Eye (tissue), 1 donor: ENCODE measurements around the gene ASTN2.

Experiments used
- DNase-seq: peaks from one replicate; pipeline ENCODE4 v3.0.0-alpha.2; 2015

ASTN2 gene

DNA sequence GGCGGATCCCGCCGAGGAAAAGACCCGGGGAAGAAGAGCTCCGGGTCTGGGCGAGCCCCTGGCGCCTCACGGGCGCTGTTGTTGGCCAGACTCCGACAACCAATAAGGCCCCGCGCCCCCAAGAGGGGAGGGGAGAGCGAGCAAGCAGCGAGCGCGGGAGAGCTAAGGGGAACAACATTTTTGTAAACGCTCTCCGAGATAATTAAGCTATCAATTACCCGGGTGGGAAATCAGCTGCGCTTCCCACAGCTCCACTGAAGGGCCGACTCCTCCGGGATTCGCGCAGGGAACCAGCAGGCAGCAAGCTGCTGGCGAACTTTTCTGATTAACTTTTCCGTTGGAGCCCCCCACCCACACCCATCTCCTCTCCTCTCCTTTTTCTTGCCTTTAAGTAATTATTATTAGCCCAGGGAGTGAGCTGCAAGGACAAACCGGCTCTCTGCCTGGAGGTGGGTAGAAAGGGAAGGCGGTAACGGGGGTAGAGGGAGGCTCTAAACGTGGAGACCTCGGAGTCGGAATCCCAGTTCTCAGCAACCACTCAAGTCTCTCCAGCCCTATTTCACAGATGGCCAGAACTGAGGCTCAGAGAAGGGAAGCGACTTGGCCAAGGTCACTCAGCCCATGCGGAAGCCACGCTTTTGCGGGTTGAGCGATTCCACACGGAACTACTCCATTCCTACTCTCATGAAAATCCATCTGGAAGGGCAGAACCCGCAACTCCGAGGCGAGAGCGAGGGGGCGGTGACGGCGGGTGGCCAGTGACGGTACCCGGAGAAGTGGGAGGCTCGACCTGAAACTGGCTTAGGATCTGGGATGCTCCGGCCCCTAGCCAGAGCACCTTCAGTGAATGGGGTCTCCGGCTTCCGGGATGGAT lies 1.3 kb downstream of the ASTN2 start:
- DNase-seq, result peak; percentile 78

DNA sequence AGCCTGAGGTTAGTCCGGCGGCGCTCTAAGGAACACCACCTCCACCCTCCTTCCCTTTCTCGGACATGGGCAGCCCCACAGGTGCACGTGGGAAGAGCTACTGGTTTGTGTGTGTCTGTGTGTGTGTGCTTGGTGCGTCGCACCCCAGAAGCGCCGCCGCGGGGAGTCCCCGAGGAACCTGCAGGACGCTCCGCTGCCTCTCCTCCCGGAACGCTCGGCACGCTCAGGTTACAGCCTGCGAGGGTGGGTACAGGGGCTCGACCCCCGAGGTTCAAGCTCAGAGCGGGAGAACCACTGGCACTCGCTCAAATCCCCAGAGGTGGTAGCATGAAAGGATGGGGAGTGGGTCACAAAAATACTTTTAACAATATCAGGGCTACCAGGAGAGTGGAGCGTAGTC lies 2.0 kb downstream of the ASTN2 start:
- peak; percentile 36 for DNase-seq

DNA sequence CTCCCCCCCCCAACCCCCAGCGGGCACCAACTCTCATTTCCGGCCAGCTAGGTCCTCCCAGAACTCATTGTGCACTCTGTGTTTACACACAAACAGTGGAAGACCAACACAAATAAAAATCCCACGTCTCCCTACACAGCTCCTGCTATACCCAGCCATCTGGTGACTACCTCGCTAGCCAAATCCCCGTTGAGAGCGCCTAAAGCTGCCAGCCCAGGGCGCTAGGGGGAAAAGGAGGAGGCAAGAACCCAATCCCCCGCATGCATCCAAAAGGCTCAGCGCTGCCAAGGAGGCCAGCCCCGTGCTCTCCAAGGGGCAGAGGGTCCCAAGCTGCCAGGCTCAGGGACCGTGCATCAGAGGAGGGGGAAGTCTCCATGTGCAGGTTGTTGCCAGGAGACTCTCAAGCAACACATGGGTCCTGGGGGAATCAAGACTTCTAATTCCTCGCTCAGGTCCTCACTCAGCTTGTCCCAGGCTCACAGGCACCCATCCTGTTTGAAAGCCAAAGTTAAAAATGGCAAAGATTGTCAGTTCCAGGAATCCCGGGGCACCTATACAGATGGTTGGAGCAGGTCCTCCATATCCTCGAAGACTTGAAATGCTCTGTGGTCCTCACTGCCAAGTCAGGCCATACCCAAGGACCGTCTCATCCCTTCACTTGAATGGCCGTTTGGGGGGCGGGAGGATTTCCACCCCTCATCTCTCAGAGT lies 2.7 kb downstream of the ASTN2 start:
- DNase-seq, result peak; percentile 17

DNA sequence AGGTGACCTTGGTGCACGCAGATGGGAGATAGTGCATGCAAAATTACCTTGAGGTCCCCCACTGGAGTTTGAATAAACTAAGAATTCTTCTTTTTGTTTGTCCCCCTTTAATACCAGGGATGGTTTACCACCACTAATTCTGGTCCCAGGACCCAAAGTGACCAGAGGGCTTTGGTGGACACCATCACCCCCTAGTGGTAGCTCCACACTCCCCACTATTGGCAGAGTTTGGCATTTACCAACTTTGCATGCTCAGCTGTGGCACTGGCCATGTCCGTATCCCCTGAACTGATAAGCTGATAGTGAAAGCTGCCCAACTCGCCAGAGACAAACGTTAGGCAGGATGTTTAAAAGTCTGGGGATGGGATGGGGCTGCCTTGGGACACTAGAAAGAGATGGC lies 3.3 kb downstream of the ASTN2 start:
- DNase-seq, result peak; percentile 80

DNA sequence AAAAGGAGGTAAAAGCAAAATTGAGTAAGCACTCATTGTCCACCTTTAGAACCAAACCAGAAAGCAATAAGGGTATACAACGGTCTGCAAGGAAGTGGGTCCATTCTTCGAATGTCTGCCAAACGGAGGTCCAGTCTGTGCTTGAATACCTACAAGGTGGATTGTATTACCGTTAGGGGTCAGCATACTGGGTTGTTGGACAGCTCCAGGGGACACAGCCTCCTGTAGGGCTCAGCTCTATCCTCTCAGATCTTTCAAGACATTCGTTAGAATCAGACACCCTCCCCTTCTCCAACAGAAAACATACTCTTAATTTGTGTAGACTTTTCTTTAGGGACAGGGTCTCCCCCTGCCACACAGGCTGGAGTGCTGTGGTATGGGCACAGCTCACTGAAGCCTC lies 5.5 kb downstream of the ASTN2 start:
- DNase-seq, result no peak

DNA sequence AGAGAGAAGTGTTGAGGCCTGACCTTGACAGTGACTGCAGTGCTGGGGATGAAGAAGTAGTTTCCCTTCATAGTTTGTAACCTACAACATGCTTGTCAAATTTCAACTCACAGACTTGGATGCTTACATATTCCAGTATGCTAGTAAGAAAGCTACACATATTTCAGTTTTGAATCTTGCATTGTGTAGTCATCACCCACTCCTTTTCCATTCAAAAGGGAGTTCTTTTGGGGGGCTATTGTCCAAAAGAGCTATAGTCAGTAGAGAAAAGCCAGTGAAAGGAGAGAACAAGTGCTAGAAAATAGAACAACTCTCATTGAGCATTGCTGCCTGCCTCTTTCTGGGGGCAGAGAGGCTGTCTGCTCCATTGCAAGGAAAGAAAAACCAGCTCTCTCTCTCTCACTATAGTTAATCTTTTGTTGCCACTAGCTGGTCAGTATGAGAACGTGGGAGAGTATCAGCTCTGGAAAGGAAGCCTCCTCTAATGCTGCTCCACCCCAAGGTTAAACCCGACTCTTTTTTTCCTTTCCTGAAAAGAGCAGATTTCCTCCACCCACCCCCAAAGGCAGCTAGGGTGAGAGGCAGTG lies 7.3 kb downstream of the ASTN2 start:
- no peak for DNase-seq

DNA sequence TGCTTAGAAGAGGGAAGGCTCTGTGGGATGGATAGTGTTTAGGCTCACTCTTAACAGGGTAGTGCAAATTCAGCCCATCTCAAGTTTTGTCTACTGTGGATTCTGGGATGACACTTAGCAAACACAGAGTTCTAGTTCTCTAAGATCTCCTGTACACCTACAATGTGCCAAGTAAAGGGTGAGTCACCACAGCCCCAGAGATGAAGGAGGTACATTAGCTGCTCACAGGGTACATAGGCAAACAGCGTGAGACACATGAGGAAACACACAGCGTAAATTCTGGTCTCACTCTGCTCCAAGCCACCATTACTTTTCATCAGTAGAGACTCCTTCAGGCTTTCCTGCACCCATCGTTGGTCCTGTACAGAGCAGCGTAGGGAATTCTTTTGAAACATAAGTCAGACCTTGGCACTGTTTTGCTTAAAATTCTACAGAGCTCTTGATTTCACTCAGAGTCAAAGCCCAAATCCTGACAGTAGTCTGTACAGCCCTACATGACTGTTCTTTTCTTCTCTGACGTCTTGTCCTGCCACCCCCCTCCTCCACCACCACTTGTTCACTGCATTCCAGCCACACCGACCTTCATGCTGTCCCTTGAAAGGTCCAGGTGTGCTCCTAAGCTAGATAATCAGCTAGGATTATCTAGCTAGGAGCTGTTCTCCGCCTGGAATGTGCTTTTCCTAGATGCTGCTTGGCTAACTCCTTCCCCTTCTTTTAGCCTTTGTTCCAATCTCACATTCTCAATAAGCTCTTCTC lies 8.7 kb downstream of the ASTN2 start:
- DNase-seq, result no peak

DNA sequence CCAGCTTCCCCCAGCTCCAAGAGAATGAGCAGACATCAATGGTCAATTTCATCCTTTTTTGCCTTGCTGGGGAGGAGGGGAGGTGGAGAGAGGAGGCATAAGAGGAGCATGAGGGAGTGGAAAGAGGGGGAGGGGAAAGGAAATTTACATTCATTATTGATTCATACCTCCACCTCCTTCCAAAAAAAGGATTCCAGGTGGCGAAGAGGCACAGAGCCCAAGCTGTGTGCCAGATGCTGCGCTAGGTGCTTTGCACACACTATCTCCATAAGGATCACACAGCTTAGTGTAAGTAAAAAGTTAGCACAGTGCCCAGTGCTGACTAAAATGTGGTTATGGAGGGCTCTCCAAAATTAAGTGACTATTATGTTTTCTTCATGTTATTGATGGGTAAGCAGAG lies 11.0 kb downstream of the ASTN2 start:
- no peak for DNase-seq

DNA sequence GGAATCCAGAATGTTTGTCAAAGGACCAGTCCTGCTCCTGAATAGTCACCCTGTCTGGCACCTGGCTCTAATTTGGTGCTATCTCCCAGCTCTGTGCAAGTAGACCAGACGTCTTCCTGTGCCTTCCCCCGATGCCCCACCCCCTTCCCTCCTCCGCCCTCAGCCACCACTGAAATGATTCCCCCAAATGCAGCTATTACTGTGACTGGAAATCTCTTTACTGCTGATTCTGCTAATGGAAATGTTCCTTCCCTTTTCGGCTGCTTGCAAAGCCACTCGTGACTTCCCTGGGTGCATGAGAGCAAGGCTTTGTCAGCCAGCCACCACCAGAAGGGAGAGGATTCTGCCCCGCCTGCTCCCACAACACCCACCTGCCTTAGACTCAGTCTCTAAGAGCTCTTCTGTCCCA lies 11.4 kb downstream of the ASTN2 start:
- DNase-seq, result no peak

DNA sequence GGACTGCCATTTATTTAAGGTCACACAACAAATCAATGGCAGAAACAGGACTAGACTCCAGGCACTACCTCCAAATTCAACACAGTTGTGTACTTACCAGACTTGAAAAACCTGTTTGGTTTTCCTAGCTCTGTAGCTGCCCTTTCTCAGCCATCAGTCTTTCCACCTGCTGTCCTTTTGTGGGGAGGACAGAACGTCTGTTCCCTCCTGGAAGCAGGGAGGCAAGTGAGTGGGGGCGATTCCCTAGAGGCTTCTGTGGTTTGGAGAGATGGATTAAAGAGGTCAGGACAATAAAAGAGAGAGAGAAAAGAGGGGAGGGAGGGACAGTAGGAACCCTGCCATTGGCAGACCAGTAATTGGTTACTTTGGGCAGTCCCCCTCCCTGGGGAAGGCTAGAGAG lies 14.7 kb downstream of the ASTN2 start:
- DNase-seq, result peak; percentile 70

DNA sequence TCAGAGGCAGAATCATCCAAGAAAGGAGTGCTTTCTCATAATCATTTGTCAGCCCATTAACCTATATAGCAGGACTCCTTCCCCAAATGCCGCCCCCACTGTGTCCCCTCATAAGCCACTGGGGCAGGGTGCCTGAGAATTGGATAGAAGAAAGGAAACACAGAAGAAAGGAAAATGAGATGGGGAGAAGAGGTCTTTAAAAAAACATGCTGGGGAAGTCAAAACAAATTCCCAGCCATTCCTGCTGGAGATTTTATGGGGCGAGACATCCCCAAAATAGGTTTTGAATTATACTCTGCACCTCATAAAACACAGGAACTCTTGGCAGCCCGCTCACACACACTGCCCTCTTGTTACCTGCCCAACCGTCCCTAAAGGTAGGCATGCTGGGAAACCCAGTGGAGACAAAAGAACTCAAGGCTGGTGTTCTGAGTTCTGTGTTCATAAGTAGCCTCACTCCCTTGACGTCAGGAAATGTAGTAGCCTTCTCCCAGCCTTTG lies 19.7 kb downstream of the ASTN2 start:
- DNase-seq, result no peak

DNA sequence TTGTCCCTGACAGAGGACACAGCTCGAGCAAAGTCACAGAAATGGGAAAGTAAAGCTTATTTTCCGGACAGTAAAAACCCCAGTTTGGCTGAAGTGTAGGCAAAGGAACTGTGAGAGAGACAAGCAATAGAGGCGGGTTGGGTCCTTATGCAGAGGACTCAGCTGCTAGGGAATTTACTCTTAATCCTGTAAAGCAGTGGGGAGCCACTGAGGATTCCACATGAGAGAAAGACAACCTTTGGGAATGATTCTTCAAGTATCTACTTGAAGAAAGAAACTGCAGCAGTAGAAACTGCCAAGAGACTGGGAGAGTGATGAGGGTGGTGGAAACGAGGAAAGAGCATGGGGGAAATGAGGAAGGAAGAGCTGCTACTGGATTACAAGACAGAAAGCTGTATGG lies 20.2 kb downstream of the ASTN2 start:
- DNase-seq, result no peak

DNA sequence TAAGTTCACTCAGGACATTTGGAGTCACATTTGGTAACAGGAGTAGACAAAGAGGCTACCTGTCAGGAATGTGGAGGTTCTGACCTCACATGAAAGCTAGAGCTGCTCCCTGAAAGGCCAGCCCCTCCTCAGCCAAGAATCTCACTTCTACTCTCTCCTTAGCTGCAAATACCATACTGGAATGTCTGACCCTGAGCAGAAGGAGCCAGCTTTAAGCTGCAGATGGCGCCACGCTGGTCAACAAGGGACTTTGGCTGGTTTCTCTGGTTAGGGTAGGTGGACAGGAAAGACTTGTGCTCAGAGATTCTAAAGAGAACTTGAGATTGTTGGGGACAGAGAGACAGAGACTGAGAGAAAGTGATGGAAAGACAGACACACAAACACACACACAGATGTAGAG lies 21.9 kb downstream of the ASTN2 start:
- DNase-seq, result no peak

DNA sequence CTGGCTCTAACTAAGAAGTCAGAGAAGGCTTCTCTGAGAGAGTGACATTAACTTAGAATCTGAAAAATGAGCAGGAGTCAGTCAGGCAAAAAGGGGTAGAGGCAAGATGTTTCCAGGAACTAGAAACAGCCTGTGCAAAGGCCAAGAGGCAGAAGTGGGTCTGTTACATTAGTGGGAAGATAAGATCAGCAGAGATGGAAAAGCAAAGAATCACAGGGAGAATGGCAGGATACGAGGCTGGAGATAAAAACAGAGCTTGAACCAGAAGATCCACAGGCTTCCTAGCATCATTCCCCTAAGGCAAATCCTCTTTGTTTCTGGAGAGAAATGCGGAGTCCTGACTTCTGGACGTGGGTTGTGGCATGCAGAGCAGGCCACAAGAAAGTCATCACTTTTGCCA lies 27.4 kb downstream of the ASTN2 start:
- DNase-seq, result no peak

DNA sequence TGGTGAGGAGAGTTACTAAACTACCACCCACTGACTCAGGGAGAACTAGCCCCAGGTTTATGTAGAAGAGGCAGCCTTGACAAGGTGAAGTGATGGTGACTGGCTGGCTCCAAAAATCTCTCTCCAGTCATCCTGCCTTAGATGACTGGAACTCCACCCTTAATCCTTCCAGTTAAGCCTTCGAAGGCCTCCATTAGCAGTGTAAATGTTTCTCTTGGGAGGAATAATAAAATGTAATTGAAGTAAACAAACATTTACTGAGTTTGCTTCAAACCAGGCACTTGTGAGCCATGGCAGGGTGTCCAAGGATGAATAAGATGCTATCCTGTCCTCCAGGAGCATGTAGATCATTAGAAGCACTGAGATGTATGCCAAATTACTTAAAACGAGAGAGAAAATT lies 35.5 kb downstream of the ASTN2 start:
- no peak for DNase-seq

DNA sequence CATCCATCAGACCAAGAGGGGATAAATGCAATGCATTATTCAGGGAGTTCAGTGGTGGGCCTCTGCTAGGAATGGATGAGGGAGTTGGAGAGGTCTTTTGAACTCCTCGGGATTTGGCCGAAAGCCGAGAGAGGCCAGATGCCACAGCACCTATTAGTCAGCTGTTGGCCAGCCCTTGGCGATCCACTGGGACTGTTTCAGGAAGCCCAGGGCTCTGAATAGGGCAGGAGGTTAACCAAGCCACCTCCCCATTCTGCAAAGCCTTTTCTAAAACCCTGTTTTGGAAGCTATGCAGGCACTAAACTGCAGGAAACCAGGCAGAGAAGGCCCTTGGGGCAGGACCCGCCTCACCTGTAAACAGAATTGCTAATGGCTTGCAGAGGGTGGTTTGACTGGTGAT lies 37.8 kb downstream of the ASTN2 start:
- DNase-seq, result peak; percentile 28

DNA sequence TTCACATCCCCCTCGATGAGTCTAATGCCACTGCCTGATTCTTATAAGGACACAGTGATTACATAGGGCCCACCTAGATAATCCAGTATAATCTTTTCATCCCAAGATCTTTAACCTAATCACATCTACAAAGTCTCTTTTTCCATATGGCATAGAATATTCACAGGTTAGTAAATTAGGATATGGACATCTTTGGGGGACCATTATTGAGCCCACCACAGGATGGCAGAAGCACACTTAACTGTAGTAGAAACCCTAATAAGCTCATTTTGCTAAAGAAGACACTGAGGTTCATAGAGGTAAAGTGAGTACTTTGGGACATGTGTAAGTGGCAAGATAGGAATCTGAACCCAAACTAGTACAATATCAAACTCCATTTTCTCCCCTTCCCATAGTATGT lies 38.9 kb downstream of the ASTN2 start:
- DNase-seq, result no peak

DNA sequence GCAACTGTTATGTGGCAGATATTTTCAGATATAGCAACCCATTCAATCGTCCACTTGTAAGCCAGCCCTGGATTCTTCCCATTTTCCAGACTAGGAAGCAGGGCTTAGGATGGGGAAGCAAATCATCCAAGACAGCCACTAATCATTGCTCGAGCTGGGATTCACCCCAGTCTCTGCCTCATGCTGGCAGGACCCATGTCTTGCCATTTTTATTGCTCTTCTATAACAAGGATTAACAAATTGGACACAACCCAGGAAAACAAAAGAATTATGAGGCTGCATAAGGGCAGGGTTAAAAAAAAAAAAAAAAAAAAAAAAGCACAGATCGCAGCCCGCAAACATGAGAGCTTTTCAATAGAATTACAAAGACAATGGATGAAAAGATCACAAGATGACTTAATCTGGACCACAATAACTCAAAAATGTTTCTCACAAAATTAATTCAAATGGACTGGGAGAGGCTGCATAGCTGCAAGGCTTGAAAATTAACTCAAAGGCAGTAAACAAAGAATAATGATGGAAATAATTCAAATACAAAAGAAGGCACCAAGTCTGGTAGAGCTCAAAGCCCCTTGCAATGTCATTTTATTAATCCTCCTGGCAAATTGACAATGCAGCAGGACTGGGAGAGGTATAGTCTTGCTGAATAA lies 40.7 kb downstream of the ASTN2 start:
- no peak for DNase-seq

DNA sequence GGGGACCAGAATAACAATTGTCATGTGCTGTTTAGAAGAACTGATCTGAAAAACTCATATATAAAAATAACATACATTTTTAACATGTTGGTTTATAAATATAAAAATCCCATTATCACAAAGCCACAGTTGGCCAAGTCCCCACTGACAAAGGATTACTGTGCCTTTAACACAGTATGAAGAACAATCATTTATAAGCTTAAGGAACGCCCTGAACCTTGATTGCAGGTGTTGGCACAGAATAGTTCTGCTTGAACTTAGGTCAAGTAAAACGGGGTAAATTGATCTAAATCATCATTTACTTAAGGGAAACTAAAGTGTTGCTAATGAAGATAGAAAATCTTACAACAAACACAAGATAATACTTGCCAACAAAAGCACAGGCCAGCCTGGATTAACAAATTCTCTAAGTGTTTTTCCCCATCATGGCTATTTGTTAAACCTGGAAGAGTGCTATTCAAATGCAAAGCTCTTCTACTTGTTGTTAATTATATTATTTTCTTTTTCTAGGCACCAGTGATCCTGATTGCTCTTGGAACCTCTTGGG lies 46.1 kb downstream of the ASTN2 start:
- DNase-seq, result no peak

DNA sequence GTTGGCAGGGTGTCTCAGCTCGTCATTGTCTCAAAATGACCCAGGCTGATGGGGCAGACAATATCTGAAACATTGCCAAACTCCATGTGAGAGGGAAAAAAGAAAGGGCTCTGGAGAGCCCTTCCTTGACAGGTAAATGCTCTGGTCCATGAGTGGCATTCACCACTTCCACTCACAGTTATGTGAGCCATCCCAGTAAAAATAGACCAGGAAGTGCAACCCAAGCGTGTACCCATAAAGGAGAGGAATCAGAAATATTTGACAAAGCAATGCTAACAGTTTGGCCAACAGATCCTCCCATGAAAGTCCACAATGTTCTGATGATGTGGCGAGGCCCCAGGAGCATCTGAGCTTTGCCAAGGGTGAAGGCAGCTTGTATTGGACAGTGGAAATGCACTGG lies 49.4 kb downstream of the ASTN2 start:
- DNase-seq, result no peak

DNA sequence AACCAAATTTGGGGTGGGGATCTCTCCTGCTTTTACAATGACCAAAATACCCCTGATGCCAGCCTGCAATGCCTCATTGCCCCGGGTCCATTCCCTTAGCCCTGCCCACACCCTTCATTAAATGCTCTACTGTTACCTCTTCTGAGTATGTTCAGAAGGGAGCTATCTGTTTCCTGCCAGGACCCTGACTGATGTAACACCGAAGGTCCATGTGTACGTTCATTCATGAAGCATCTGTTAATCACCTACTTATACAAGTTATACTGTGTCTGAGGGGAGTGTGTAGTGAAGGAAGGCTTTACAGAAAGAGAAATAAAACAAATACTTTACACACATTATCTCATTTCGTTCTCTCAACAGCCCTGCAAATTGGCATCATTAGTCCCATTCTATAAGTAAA lies 51.9 kb downstream of the ASTN2 start:
- no peak for DNase-seq

DNA sequence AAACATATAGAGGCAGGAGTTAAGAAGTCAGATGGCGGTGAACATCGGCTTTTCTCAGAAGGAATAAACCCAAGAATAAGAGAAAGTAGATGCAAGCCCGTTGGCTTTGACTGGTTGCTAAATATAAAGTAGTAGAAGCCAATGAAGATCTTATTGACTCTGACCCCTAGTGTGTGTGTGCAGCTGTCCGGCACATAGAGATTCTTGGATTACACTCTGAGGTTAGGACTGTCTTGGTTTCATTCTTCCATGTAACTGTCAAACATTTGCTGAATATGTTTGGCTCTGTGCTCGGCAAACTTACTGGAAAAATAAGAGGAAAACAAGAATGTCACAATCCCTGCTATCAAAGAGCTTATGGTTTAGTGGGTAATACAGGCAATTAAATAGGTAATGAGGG lies 54.9 kb downstream of the ASTN2 start:
- no peak for DNase-seq
